NCI-H2196 treated with DMSO at 0.1 percent for 48 hours (cell line): ENCODE measurements around the gene ERCC6L.

Experiments used
- DNase-seq: peaks from one replicate; lab custom pipeline; 2025; ENCODE audit not compliant: unreplicated experiment; lab: John Stamatoyannopoulos, UW

The ERCC6L gene, protein sequence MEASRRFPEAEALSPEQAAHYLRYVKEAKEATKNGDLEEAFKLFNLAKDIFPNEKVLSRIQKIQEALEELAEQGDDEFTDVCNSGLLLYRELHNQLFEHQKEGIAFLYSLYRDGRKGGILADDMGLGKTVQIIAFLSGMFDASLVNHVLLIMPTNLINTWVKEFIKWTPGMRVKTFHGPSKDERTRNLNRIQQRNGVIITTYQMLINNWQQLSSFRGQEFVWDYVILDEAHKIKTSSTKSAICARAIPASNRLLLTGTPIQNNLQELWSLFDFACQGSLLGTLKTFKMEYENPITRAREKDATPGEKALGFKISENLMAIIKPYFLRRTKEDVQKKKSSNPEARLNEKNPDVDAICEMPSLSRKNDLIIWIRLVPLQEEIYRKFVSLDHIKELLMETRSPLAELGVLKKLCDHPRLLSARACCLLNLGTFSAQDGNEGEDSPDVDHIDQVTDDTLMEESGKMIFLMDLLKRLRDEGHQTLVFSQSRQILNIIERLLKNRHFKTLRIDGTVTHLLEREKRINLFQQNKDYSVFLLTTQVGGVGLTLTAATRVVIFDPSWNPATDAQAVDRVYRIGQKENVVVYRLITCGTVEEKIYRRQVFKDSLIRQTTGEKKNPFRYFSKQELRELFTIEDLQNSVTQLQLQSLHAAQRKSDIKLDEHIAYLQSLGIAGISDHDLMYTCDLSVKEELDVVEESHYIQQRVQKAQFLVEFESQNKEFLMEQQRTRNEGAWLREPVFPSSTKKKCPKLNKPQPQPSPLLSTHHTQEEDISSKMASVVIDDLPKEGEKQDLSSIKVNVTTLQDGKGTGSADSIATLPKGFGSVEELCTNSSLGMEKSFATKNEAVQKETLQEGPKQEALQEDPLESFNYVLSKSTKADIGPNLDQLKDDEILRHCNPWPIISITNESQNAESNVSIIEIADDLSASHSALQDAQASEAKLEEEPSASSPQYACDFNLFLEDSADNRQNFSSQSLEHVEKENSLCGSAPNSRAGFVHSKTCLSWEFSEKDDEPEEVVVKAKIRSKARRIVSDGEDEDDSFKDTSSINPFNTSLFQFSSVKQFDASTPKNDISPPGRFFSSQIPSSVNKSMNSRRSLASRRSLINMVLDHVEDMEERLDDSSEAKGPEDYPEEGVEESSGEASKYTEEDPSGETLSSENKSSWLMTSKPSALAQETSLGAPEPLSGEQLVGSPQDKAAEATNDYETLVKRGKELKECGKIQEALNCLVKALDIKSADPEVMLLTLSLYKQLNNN

DNA sequence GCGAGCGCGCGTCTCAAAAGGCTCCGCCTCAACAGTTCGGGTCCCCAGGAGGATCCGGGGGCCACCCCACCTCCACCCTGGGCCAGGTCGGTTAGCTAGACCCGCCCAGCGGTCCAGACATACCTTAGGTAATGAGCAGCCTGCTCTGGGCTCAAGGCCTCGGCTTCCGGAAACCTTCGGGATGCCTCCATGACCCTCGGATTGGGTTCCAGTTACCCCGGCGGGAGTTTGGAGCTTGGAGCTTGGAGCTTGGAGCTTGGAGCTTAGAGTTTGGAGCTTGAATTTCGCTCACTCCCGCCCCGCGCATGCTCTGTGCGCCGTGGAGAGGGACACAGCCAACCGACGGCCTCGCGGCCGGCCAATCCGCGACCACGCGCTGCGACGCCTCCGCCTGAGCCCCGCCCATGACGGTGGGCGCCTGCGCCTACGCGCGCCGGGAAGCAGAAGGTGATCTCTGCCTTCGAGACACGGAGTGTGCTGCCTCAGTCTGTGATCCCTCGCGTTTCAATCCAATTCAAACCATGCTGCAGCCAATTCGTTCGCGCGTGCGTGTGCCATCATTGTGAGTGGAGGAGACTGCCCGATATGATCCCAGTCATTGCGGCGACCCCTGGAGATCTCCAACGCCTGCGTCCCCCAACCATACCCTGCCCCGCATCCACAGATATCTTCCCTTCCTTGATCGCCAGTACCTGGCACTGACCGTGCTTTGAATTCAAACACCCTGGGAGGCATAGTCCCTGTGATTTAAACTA is at the start of gene ERCC6L:
Gene ERCC6L, minus strand, starts transcription at position 307 of the 755 bp plus-strand sequence. Its CDS starts 116 bp downstream, at position 191.
- peak; percentile 74 for DNase-seq

GRCh38 chrX:72282302-72282701 is 43.5 kb upstream of the ERCC6L start:
- DNase-seq = no peak

DNA sequence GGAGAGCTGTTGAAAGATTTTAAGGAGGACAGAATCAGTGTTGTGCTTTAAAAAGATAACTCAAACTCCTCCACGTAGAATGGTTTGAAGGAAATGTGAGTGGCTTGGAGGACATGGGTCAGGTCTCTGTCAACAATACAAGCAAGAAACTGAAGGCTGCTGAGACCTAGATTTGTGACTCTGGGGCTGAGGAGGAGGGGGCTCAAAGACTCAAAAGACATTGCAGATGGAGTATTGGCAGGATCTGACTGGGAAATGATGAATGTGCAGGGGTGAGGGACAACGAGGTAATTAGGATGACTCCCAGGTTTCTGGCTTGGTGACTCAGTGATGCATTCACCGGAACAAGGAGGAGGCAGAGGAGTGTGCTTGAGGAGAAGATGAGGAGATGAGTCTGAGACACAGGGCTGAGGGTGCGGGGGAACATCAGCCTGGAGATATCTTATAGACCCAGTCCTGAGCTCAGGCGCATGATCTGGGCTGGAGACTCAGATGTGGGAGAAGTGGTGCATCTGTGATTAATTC is 41.6 kb upstream of the ERCC6L start:
- no peak for DNase-seq

- DNase-seq = no peak
Observed at GRCh38 chrX:72276478-72276953, 37.7 kb upstream of the ERCC6L start.

DNA sequence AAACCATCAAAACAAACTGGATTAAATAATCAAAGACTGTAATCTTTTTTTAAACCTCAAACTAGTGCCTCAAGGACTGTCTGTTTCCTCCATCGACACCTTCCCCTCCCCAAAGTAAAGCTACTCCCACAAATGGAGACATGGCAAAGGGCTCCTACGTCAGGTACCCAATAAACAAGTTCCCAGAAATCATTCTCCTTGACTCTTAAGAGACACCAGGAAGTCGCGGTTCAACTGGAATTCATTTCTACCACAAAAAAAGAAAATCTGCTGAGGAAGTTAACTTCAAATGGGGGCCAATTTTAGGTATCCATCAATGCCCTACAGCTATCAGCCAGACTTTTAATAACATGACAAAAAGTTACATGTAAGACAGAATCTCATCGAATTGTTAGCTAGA is 35.7 kb upstream of the ERCC6L start:
- DNase-seq = no peak

DNA sequence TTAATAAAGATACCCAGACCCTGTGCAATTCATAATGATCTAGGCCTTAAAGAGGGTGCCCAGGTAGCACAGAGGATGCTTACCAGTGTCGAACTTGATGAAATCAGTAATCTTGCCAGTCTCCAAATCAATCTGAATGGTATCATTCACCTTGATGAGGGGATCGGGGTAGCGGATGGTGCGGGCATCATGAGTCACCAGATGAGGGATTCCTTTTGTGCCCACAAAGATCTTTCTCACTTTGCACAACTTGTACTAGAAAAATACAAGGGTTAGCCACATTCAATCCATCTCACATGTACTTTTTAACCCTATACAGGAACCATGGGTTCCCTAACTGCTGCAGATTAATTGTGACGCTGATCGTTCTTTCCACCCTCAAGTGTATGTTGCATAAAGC is 34.9 kb upstream of the ERCC6L start:
- no peak for DNase-seq

GRCh38 chrX:72272868-72273267 is 34.0 kb upstream of the ERCC6L start:
- DNase-seq = no peak

DNA sequence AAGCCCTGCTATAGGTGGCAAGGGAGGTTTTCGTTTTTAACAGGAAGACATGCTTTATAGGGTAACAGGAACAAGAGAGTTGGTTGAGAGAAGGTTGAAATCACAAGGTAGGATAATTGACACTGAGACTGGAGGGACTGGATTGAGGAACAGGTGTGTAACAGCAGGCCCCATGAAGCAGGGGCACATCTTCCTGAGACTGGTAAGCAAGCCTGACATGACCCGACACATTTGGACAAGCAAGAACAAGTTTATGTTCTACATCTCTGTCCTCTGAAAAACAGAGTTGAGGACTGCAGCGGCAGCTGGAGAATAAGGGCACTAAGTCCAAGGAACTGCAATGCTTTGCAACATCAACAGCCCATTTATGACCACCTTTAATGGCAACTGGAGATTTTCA is 33.0 kb upstream of the ERCC6L start:
- no peak for DNase-seq

- no peak for DNase-seq
Observed at GRCh38 chrX:72271091-72271788, 32.4 kb upstream of the ERCC6L start.

DNA sequence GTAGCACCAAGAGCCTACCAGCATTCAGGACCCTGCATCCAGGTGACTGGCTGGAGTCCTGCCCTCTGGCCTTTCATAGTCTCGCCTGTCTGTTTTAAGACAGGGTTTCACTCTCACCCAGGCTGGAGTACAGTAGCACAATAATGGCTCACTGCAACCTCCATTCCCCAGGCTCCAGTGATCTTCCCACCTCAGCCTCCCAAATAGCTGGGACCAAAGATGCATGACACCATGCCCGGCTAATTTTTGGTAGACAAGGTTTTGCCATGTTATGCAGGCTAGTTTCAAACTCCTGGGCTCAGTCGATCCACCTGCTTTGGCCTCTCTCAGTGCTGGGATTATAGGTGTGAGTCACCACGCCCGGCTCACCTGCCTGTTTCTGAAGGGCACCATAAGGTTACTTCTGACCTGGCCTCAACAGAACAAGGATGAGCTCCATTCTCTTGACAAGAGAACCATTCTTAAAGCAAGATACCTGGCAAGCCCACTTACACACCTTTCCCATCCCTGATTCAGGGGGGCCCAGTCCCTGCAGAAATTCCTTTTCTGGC is 31.6 kb upstream of the ERCC6L start:
- no peak for DNase-seq

GRCh38 chrX:72269671-72270251 is 30.9 kb upstream of the ERCC6L start:
- no peak for DNase-seq

DNA sequence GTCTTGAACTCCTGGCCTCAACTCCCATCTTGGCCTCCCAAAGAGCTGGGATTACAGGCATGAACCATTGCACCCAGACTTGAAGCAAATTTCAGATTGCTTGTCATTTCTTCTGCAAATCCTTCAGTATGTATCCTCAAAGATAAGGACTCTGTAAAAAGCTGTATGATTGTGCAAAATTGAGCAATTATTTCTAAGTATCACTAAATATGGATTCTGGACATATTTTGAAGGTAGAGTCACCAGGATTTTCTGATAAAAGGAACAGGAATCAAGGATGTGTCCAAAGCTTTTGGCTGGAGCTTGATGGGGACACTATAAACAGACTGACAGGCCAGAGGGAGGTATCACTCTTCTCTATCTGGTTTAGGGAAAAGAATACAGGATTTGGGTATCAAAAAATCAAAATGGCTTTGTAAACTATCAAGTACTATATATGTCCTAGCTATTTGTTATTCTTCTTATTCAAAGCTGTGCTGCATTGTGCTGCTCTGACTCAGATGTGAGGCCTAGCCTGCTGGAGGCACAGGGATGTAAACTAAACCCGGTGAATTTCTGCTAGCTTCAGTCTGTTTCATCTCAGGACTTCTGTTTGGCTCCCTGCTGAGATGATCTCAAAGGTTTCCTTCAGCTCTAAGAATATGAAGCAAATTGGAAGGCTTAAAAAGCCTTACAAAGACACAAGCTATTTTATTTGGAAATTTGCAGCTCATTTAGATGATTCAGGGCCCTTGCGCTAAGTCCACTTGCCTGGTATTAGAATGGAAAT is 30.0 kb upstream of the ERCC6L start:
- no peak for DNase-seq

DNA sequence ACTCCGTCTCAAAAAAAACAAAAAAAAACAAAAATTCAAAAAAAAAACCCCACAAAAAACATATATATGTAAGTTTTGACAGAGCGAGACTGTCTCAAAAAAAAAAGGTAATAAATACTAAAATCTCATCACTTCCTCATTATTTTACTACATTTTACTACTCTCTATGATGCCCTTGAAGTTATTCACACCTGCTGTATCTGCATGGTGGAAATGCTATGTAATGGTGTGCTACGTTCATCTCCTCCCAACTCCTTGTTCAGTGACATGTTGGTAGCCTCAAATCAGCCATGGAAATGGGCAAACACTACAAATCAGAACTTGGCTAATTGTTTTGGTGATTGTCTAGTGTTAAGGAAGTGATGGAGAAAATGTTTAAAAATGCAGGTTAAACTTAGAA is 26.4 kb upstream of the ERCC6L start:
- no peak for DNase-seq

GRCh38 chrX:72262077-72262476 is 23.2 kb upstream of the ERCC6L start:
- DNase-seq = no peak

- no peak for DNase-seq
Observed at GRCh38 chrX:72260448-72260847, 21.6 kb upstream of the ERCC6L start.

GRCh38 chrX:72258174-72258573 is 19.3 kb upstream of the ERCC6L start:
- DNase-seq = no peak

- no peak for DNase-seq
Observed at GRCh38 chrX:72255864-72256263, 17.0 kb upstream of the ERCC6L start.

- peak; percentile 33 for DNase-seq
Observed at GRCh38 chrX:72255445-72255844, 16.6 kb upstream of the ERCC6L start.
